Activated CD4-positive, alpha-beta T cell treated with anti-CD3 and anti-CD28 coated beads for 36 hours (primary cell): ENCODE data around the gene PDCD1LG2. TPM values are rescaled to one million over a fixed set of nuclear protein-coding genes. Genes with fewer than 3 reads are reported as not detected.
A peak's percentile ranks its signal among the peaks of the same experiment; 100 is the strongest.

Source experiments
- ATAC-seq: fragments of 200-7000 bp; cut with Tn5 transposase; one replicate; pipeline ENCODE4 v1.10.0; 2021; ENCODE audit warnings: mild to moderate bottlenecking, moderate library complexity
- CTCF ChIA-PET: fragments of 350-600 bp; sonication (Branson Sonifier 250); formaldehyde crosslinking; loops from one replicate; lab custom pipeline; 2021; ENCODE audit warnings: antibody characterized with exemption; lab: Charles Lee
- POLR2A ChIA-PET: fragments of 350-600 bp; sonication (Branson Sonifier 250); formaldehyde crosslinking; loops from one replicate; lab custom pipeline; 2021; ENCODE audit warnings: antibody characterized with exemption, inconsistent platforms; lab: Charles Lee
- DNase-seq: peaks from one replicate; pipeline ENCODE4 v3.0.0-alpha.2; 2020
- H3K27ac Mint-ChIP-seq: one replicate; pipeline ENCODE4 v1.8.0; 2021; ENCODE audit warnings: mixed read lengths
- H3K27me3 Mint-ChIP-seq: one replicate; pipeline ENCODE4 v1.8.0; 2021; ENCODE audit warnings: mixed read lengths
- H3K36me3 Mint-ChIP-seq: one replicate; pipeline ENCODE4 v1.8.0; 2021; ENCODE audit warnings: low read depth, mixed read lengths
- H3K4me1 Mint-ChIP-seq: one replicate; pipeline ENCODE4 v1.8.0; 2021; ENCODE audit warnings: mixed read lengths
- H3K4me3 Mint-ChIP-seq: one replicate; pipeline ENCODE4 v1.8.0; 2021; ENCODE audit warnings: mild to moderate bottlenecking, moderate library complexity, mixed read lengths
- H3K9me3 Mint-ChIP-seq: one replicate; pipeline ENCODE4 v1.8.0; 2021; ENCODE audit warnings: low read depth, mixed read lengths
- intact Hi-C, 2 experiments: fragments of 100-400 bp; cut with DNase I in 1 of 2; cut with micrococcal nuclease in 1 of 2; formaldehyde crosslinking; loops; one replicate each; pipeline versions ENCODE4 v1.14.2 to v1.15.1; 2022 to 2024; cut with DNase I, micrococcal nuclease
- total RNA-seq, 2 experiments: library from RNA; stranded (reverse); gene quantifications; one replicate each; pipeline ENCODE4 v1.2.3, GENCODE V29; 2021

The PDCD1LG2 gene
- total RNA-seq, 2 experiments from 2014 or later: 0.43 to 0.81 TPM

- H3K4me3 Mint-ChIP-seq: no peak overlapping the region
- ATAC-seq: peak; percentile 69
- H3K27ac Mint-ChIP-seq: peak overlapping the region; percentile 79
- intact Hi-C loops: no loop called here
- H3K9me3 Mint-ChIP-seq: peaks cover 7% of the 10 kb centered on the region
- peaks cover 3% of the 10 kb centered on the region for H3K36me3 Mint-ChIP-seq
- H3K27me3 Mint-ChIP-seq: no peaks in the 10 kb centered on the region
- CTCF ChIA-PET: interaction anchor here (0.5 to 2.1 kb wide), 10 partner anchors 9 to 98 kb away, joined by 3 to 9 read pairs (median 4); no protein-coding TSS in a partner anchor
- POLR2A ChIA-PET: interaction anchor here (0.7 to 0.9 kb wide), 3 partner anchors 15 to 796 kb away, joined by 3 read pairs; partner anchors contain the start of gene RIC1
- DNase-seq: peak; percentile 57
- H3K4me1 Mint-ChIP-seq: peaks cover 47% of the 10 kb centered on the region
Observed at GRCh38 chr9:5557606-5558587, 47.6 kb downstream of the PDCD1LG2 start.

- CTCF ChIA-PET: interaction anchor here (0.8 to 1.5 kb wide), 4 partner anchors 13 to 49 kb away, joined by 4 to 6 read pairs (median 4); no protein-coding TSS in a partner anchor
- POLR2A ChIA-PET: no interaction called here
Observed at GRCh38 chr9:5559659-5560058, 49.3 kb downstream of the PDCD1LG2 start.

GRCh38 chr9:5560443-5561100 lies 50.2 kb downstream of the PDCD1LG2 start:
- Mint-ChIP-seq H3K4me1 (peaks cover 54% of the 10 kb centered on the region), H3K36me3 (peaks cover 3% of the 10 kb centered on the region), H3K4me3 (no peak overlapping the region), H3K9me3 (peaks cover 7% of the 10 kb centered on the region), H3K27me3 (no peaks in the 10 kb centered on the region), H3K27ac (no peak overlapping the region)
- ATAC-seq (no peak), DNase-seq (no peak)
- intact Hi-C loops: no loop called here
- POLR2A ChIA-PET: no interaction called here
- CTCF ChIA-PET: interaction anchor here (0.6 to 0.7 kb wide), 3 partner anchors 22 to 30 kb away, joined by 3 read pairs; no protein-coding TSS in a partner anchor

More at GRCh38 chr9:5559659-5560058, 49.3 kb downstream of the PDCD1LG2 start:
- H3K4me1 Mint-ChIP-seq: peaks cover 54% of the 10 kb centered on the region
- no peak overlapping the region for H3K27ac Mint-ChIP-seq
- peaks cover 7% of the 10 kb centered on the region for H3K9me3 Mint-ChIP-seq
- H3K36me3 Mint-ChIP-seq: peaks cover 3% of the 10 kb centered on the region
- no peaks in the 10 kb centered on the region for H3K27me3 Mint-ChIP-seq
- intact Hi-C loops: no loop called here
- no peak overlapping the region for H3K4me3 Mint-ChIP-seq
- DNase-seq (no peak), ATAC-seq (no peak)

- no peak overlapping the region for H3K4me3 Mint-ChIP-seq
- peaks cover 3% of the 10 kb centered on the region for H3K36me3 Mint-ChIP-seq
- no peaks in the 10 kb centered on the region for H3K27me3 Mint-ChIP-seq
- ChIA-PET POLR2A (no interaction called here), CTCF (interaction anchor here (0.6 kb wide), 1 partner anchor 196 kb away, joined by 3 read pairs; no protein-coding TSS in a partner anchor)
- H3K27ac Mint-ChIP-seq: no peak overlapping the region
- ATAC-seq (no peak), DNase-seq (no peak)
- H3K9me3 Mint-ChIP-seq: peaks cover 7% of the 10 kb centered on the region
- H3K4me1 Mint-ChIP-seq: peaks cover 51% of the 10 kb centered on the region
- intact Hi-C loops: no loop called here
Observed at GRCh38 chr9:5561828-5562488, 51.6 kb downstream of the PDCD1LG2 start.

GRCh38 chr9:5562806-5563416 lies 52.6 kb downstream of the PDCD1LG2 start:
- Mint-ChIP-seq H3K27me3 (no peaks in the 10 kb centered on the region), H3K4me1 (peaks cover 41% of the 10 kb centered on the region), H3K4me3 (no peak overlapping the region), H3K27ac (no peak overlapping the region), H3K9me3 (peaks cover 7% of the 10 kb centered on the region), H3K36me3 (peaks cover 3% of the 10 kb centered on the region)
- ATAC-seq (peak; percentile 52), DNase-seq (no peak)
- intact Hi-C loops: no loop called here
- POLR2A ChIA-PET: no interaction called here
- CTCF ChIA-PET: no interaction called here

GRCh38 chr9:5563417-5563815 lies 53.1 kb downstream of the PDCD1LG2 start:
- intact Hi-C loops: no loop called here
- H3K9me3 Mint-ChIP-seq: peaks cover 7% of the 10 kb centered on the region
- peaks cover 37% of the 10 kb centered on the region for H3K4me1 Mint-ChIP-seq
- H3K4me3 Mint-ChIP-seq: no peak overlapping the region
- DNase-seq (no peak), ATAC-seq (no peak)
- CTCF ChIA-PET: interaction anchor here (0.7 to 0.9 kb wide), 2 partner anchors 37 to 377 kb away, joined by 3 to 4 read pairs; no protein-coding TSS in a partner anchor
- POLR2A ChIA-PET: no interaction called here
- peaks cover 2% of the 10 kb centered on the region for H3K36me3 Mint-ChIP-seq
- H3K27ac Mint-ChIP-seq: peak overlapping the region; percentile 4
- H3K27me3 Mint-ChIP-seq: no peaks in the 10 kb centered on the region

- H3K27me3 Mint-ChIP-seq: no peaks in the 10 kb centered on the region
- ChIA-PET POLR2A (no interaction called here), CTCF (interaction anchor here (0.7 to 0.9 kb wide), 2 partner anchors 37 to 378 kb away, joined by 3 to 4 read pairs; no protein-coding TSS in a partner anchor)
- no peak overlapping the region for H3K4me3 Mint-ChIP-seq
- DNase-seq: no peak
- H3K4me1 Mint-ChIP-seq: peaks cover 37% of the 10 kb centered on the region
- peaks cover 7% of the 10 kb centered on the region for H3K9me3 Mint-ChIP-seq
- H3K36me3 Mint-ChIP-seq: no peaks in the 10 kb centered on the region
- intact Hi-C loops: no loop called here
- no peak overlapping the region for H3K27ac Mint-ChIP-seq
- peak; percentile 51 for ATAC-seq
Observed at GRCh38 chr9:5563886-5564285, 53.6 kb downstream of the PDCD1LG2 start.

- no peaks in the 10 kb centered on the region for H3K36me3 Mint-ChIP-seq
- H3K4me1 Mint-ChIP-seq: peaks cover 36% of the 10 kb centered on the region
- CTCF ChIA-PET: no interaction called here
- no peak overlapping the region for H3K4me3 Mint-ChIP-seq
- ATAC-seq (no peak), DNase-seq (no peak)
- peaks cover 7% of the 10 kb centered on the region for H3K9me3 Mint-ChIP-seq
- no peaks in the 10 kb centered on the region for H3K27me3 Mint-ChIP-seq
- no peak overlapping the region for H3K27ac Mint-ChIP-seq
- POLR2A ChIA-PET: no interaction called here
- intact Hi-C loops: loop anchor here in 1 of 2 experiments (5.0 kb wide), 1 partner anchor 44 kb away; no protein-coding TSS in a partner anchor
Observed at GRCh38 chr9:5566054-5566618, 55.8 kb downstream of the PDCD1LG2 start.

- Mint-ChIP-seq H3K4me3 (no peak overlapping the region), H3K4me1 (peaks cover 15% of the 10 kb centered on the region), H3K9me3 (no peaks in the 10 kb centered on the region), H3K27me3 (no peaks in the 10 kb centered on the region), H3K36me3 (no peaks in the 10 kb centered on the region), H3K27ac (peak overlapping the region; percentile 44)
- ATAC-seq (no peak), DNase-seq (no peak)
- ChIA-PET POLR2A (no interaction called here), CTCF (no interaction called here)
- intact Hi-C loops: loop anchor here in 1 of 2 experiments (5.0 kb wide), 1 partner anchor 47 kb away; no protein-coding TSS in a partner anchor
Observed at GRCh38 chr9:5568868-5569267, 58.5 kb downstream of the PDCD1LG2 start.

GRCh38 chr9:5569409-5569808 lies 59.1 kb downstream of the PDCD1LG2 start:
- H3K4me1 Mint-ChIP-seq: peaks cover 15% of the 10 kb centered on the region
- no peak overlapping the region for H3K27ac Mint-ChIP-seq
- no peaks in the 10 kb centered on the region for H3K36me3 Mint-ChIP-seq
- no peaks in the 10 kb centered on the region for H3K27me3 Mint-ChIP-seq
- ATAC-seq (peak; percentile 70), DNase-seq (no peak)
- intact Hi-C loops: loop anchor here in 1 of 2 experiments (5.0 kb wide), 1 partner anchor 47 kb away; no protein-coding TSS in a partner anchor
- H3K4me3 Mint-ChIP-seq: no peak overlapping the region
- ChIA-PET POLR2A (no interaction called here), CTCF (interaction anchor here (1.5 kb wide), 1 partner anchor 16 kb away, joined by 6 read pairs; no protein-coding TSS in a partner anchor)
- H3K9me3 Mint-ChIP-seq: no peaks in the 10 kb centered on the region
